ENCODE measurements around the gene ASAP2.

The ASAP2 gene

DNA sequence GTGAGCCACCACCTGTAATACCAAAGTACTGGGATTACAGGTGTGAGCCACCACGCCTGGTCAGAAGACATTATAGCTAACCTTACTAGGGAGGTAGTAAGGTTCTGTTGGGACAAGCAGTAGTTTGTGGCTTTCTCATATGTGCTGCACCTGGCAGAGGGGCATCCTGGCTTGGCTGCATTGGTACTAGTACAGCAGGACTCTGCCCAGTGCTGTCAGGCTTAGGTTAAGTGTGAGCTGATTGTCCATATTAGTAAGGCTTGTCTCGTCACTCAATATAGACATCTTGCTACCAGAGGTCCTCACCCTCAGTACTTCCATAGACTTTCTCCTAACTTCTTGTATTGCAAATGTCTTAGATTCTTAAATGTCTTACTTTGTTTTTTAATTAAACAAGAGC, 96.1 kb downstream of the ASAP2 start:
- TF ChIP-seq, protein P1, sequence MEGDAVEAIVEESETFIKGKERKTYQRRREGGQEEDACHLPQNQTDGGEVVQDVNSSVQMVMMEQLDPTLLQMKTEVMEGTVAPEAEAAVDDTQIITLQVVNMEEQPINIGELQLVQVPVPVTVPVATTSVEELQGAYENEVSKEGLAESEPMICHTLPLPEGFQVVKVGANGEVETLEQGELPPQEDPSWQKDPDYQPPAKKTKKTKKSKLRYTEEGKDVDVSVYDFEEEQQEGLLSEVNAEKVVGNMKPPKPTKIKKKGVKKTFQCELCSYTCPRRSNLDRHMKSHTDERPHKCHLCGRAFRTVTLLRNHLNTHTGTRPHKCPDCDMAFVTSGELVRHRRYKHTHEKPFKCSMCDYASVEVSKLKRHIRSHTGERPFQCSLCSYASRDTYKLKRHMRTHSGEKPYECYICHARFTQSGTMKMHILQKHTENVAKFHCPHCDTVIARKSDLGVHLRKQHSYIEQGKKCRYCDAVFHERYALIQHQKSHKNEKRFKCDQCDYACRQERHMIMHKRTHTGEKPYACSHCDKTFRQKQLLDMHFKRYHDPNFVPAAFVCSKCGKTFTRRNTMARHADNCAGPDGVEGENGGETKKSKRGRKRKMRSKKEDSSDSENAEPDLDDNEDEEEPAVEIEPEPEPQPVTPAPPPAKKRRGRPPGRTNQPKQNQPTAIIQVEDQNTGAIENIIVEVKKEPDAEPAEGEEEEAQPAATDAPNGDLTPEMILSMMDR (conservative IDR thresholded peaks at IDR 0.05; ENCODE audit: low read length), result no peak
- no peak overlapping the region for H3K4me3 ChIP-seq (ENCODE audit: low read length)
- DNase-seq (ENCODE audit: low read depth), result no peak

- H3K4me3 ChIP-seq (ENCODE audit: low read length), result no peak overlapping the region
- no peak for DNase-seq (ENCODE audit: low read depth)
- TF ChIP-seq, protein P1 (conservative IDR thresholded peaks at IDR 0.05; ENCODE audit: low read length), result no peak
Measured at GRCh38 chr2:9303528-9304225, 97.1 kb downstream of the ASAP2 start.

DNA sequence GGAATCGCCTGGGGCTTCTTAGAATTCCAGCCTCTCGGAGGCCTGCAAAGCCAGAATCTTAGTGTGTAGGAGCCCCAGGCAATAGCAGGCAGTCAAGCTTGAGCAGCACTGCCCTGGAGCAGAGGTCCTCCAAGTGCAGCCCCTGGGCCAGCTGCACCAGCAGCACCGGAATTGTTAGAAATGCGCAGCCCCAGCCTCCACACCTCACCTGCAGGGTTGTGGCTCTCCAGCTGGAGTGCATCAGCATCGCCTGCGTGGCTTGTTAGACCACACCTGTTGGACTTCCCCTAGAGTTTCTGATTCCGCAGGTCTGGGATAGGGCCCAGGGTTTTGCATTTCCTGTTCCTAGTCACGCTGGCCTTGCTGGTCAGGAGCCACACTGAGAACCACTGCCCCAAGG, 100.3 kb downstream of the ASAP2 start:
- no peak for DNase-seq (ENCODE audit: low read depth)
- TF ChIP-seq, protein P1 (conservative IDR thresholded peaks at IDR 0.05; ENCODE audit: low read length), result no peak
- H3K4me3 ChIP-seq (ENCODE audit: low read length), result no peak overlapping the region

DNA sequence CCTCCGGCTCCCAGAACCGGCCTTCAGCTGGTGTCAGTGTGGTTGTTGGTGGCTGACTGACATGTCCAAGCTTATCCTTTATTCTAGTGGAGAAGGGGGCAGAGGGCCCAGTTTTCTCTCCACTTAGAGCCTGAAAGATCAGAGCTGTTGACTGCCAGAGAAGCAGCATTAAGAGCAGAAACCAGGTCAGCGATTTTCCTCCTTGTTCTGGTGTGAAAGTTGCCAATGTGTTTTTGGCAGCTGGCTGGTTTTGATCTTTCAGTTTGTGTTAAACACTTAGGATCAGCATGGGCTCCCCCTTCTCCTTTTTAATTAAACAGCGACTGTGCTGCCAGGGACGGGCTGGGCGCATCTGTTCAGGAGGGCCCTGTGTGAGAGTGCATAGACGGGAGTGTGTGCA, 100.9 kb downstream of the ASAP2 start:
- TF ChIP-seq, protein P1 (conservative IDR thresholded peaks at IDR 0.05; ENCODE audit: low read length), result no peak
- DNase-seq (ENCODE audit: low read depth), result no peak
- H3K4me3 ChIP-seq (ENCODE audit: low read length), result no peak overlapping the region

- no peak overlapping the region for H3K4me3 ChIP-seq (ENCODE audit: low read length)
- TF ChIP-seq, protein P1 (conservative IDR thresholded peaks at IDR 0.05; ENCODE audit: low read length), result no peak
- peak; percentile 39 for DNase-seq (ENCODE audit: low read depth)
Measured at GRCh38 chr2:9308186-9308955, 101.8 kb downstream of the ASAP2 start.

GRCh38 chr2:9309147-9309546, 102.5 kb downstream of the ASAP2 start:
- no peak overlapping the region for H3K4me3 ChIP-seq (ENCODE audit: low read length)
- no peak for DNase-seq (ENCODE audit: low read depth)
- TF ChIP-seq, protein P1 (conservative IDR thresholded peaks at IDR 0.05; ENCODE audit: low read length), result no peak

GRCh38 chr2:9310377-9310776, 103.8 kb downstream of the ASAP2 start:
- DNase-seq (ENCODE audit: low read depth), result peak; percentile 90
- TF ChIP-seq, protein P1 (conservative IDR thresholded peaks at IDR 0.05; ENCODE audit: low read length), result no peak
- H3K4me3 ChIP-seq (ENCODE audit: low read length), result no peak overlapping the region

Data from AG10803 (cell line).